ENCODE data around the gene CCDC7. TPM values are rescaled to one million over a fixed set of nuclear protein-coding genes. Genes with fewer than 3 reads are reported as not detected.
"Not testable (repeated sequence)": the region's sequence is repeated elsewhere in the genome, so short reads cannot be mapped to it uniquely, and the experiment has no call there.

CCDC7 gene
- total RNA-seq, 1 experiment from 2014 or later, result 6.3 TPM

GRCh38 chr10:32489158-32489557, 43.2 kb downstream of the CCDC7 start:
- H3K27ac Mint-ChIP-seq (ENCODE audit: low read depth, unreplicated experiment), result no peak overlapping the region
- intact Hi-C loops (cut with micrococcal nuclease), result no loop called here
- H3K4me1 Mint-ChIP-seq (ENCODE audit: insufficient read depth, unreplicated experiment), result no peaks in the 10 kb centered on the region
- peaks cover 7% of the 10 kb centered on the region for H3K9me3 Mint-ChIP-seq (ENCODE audit: unreplicated experiment)
- no TSS peak for BruUV-seq (replicated peaks)
- no peak for DNase-seq (ENCODE audit: unreplicated experiment)
- H3K27me3 Mint-ChIP-seq (ENCODE audit: insufficient read depth, unreplicated experiment), result no peaks in the 10 kb centered on the region
- ChIA-PET POLR2A (no interaction called here), CTCF (no interaction called here)
- H3K4me3 Mint-ChIP-seq (ENCODE audit: unreplicated experiment), result no peak overlapping the region
- peaks cover 13% of the 10 kb centered on the region for H3K36me3 Mint-ChIP-seq (ENCODE audit: insufficient read depth, unreplicated experiment)
- TF ChIP-seq CTCF (IDR thresholded peaks at IDR 0.05; ENCODE audit: unreplicated experiment), result no peak

- CTCF ChIA-PET, result no interaction called here
- POLR2A ChIA-PET, result no interaction called here
- no peaks in the 10 kb centered on the region for H3K4me1 Mint-ChIP-seq (ENCODE audit: insufficient read depth, unreplicated experiment)
- H3K27me3 Mint-ChIP-seq (ENCODE audit: insufficient read depth, unreplicated experiment), result no peaks in the 10 kb centered on the region
- H3K36me3 Mint-ChIP-seq (ENCODE audit: insufficient read depth, unreplicated experiment), result peaks cover 13% of the 10 kb centered on the region
- TF ChIP-seq CTCF (IDR thresholded peaks at IDR 0.05; ENCODE audit: unreplicated experiment), result no peak
- peaks cover 7% of the 10 kb centered on the region for H3K9me3 Mint-ChIP-seq (ENCODE audit: unreplicated experiment)
- BruUV-seq (replicated peaks), result no TSS peak
- DNase-seq (ENCODE audit: unreplicated experiment), result no peak
- H3K4me3 Mint-ChIP-seq (ENCODE audit: unreplicated experiment), result no peak overlapping the region
- intact Hi-C loops (cut with micrococcal nuclease), result no loop called here
- no peak overlapping the region for H3K27ac Mint-ChIP-seq (ENCODE audit: low read depth, unreplicated experiment)
These were observed 44.0 kb downstream of the CCDC7 start for GRCh38 chr10:32489901-32490300.

DNA sequence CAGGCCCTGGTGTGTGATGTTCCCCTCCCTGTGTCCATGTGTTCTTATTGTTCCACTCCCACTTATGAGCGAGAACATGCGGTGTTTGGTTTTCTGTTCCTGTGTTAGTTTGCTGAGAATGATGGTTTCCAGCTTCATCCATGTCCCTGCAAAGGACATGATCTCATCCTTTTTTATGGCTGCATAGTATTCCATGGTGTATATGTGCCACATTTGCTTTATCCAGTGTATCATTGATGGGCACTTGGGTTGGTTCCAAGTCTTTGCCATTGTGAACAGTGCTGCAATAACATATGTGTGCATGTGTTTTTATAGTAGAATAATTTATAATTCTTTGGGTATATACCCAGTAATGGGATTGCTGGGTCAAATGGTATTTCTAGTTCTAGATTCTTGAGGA, 48.6 kb downstream of the CCDC7 start:
- H3K4me1 Mint-ChIP-seq (ENCODE audit: insufficient read depth, unreplicated experiment); intact Hi-C loops (cut with micrococcal nuclease); H3K4me3 Mint-ChIP-seq (ENCODE audit: unreplicated experiment); H3K9me3 Mint-ChIP-seq (ENCODE audit: unreplicated experiment); H3K27me3 Mint-ChIP-seq (ENCODE audit: insufficient read depth, unreplicated experiment); H3K36me3 Mint-ChIP-seq (ENCODE audit: insufficient read depth, unreplicated experiment); CTCF ChIA-PET; BruUV-seq (replicated peaks); POLR2A ChIA-PET; H3K27ac Mint-ChIP-seq (ENCODE audit: low read depth, unreplicated experiment); DNase-seq (ENCODE audit: unreplicated experiment): not testable (repeated sequence)

- H3K4me3 Mint-ChIP-seq (ENCODE audit: unreplicated experiment); DNase-seq (ENCODE audit: unreplicated experiment); H3K9me3 Mint-ChIP-seq (ENCODE audit: unreplicated experiment); CTCF ChIA-PET; H3K27ac Mint-ChIP-seq (ENCODE audit: low read depth, unreplicated experiment); intact Hi-C loops (cut with micrococcal nuclease); H3K4me1 Mint-ChIP-seq (ENCODE audit: insufficient read depth, unreplicated experiment); H3K27me3 Mint-ChIP-seq (ENCODE audit: insufficient read depth, unreplicated experiment); H3K36me3 Mint-ChIP-seq (ENCODE audit: insufficient read depth, unreplicated experiment); BruUV-seq (replicated peaks); POLR2A ChIA-PET: not testable (repeated sequence)
These were observed 54.2 kb downstream of the CCDC7 start for GRCh38 chr10:32500136-32500535.

DNA sequence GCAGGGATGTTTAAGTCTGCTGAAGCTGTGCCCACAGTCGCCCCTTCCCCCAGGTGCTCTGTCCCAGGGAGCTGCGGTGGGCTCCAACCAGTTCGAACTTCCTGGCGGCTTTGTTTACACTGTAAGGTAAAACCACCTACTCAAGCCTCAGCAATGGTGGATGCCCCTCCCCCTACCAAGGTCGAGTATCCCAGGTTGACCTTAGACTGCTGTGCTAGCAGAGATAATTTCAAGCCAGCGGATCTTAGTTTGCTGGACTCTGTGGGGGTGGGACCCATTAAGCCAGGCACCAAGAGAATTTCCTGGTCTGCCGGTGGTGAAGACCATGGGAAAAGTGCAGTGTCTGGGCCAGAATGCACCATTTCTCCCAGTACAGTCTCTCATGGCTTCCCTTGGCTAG, 56.0 kb downstream of the CCDC7 start:
- Mint-ChIP-seq H3K36me3 (ENCODE audit: insufficient read depth, unreplicated experiment) (peaks cover 6% of the 10 kb centered on the region), H3K9me3 (ENCODE audit: unreplicated experiment) (peaks cover 7% of the 10 kb centered on the region), H3K27ac (ENCODE audit: low read depth, unreplicated experiment) (no peak overlapping the region), H3K27me3 (ENCODE audit: insufficient read depth, unreplicated experiment) (no peaks in the 10 kb centered on the region), H3K4me1 (ENCODE audit: insufficient read depth, unreplicated experiment) (no peaks in the 10 kb centered on the region), H3K4me3 (ENCODE audit: unreplicated experiment) (no peak overlapping the region)
- DNase-seq (ENCODE audit: unreplicated experiment), result no peak
- BruUV-seq (replicated peaks), result no TSS peak
- no peak for TF ChIP-seq CTCF (IDR thresholded peaks at IDR 0.05; ENCODE audit: unreplicated experiment)
- POLR2A ChIA-PET, result no interaction called here
- CTCF ChIA-PET, result no interaction called here
- intact Hi-C loops (cut with micrococcal nuclease), result no loop called here

DNA sequence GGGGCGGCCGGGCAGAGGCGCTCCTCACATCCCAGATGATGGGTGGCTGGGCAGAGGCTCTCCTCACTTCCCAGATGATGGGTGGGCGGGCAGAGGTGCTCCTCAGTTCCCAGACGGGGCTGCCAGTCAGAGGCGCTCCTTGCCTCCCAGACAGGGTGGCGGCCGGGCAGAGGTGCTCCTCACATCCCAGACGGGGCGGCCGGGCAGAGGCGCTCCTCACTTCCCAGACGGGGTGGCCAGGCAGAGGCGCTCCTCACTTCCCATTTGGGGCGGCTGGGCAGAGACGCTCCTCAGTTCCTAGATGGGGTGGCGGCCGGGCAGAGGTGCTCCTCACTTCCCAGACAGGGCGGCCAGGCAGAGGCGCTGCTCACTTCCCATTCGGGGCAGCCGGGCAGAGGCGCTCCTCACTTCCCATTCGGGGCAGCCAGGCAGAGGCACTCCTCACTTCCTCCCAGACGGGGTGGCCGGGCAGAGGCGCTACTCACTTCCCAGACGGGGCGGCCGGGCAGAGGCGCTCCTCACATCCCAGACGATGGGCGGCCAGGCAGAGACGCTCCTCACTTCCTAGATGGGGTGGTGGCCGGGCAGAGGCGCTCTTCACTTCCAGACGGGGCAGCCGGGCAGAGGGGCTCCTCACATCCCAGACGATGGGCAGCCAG, 60.0 kb downstream of the CCDC7 start:
- DNase-seq (ENCODE audit: unreplicated experiment); H3K4me1 Mint-ChIP-seq (ENCODE audit: insufficient read depth, unreplicated experiment); H3K27ac Mint-ChIP-seq (ENCODE audit: low read depth, unreplicated experiment); H3K27me3 Mint-ChIP-seq (ENCODE audit: insufficient read depth, unreplicated experiment); POLR2A ChIA-PET; intact Hi-C loops (cut with micrococcal nuclease); H3K4me3 Mint-ChIP-seq (ENCODE audit: unreplicated experiment); BruUV-seq (replicated peaks); H3K9me3 Mint-ChIP-seq (ENCODE audit: unreplicated experiment); CTCF ChIA-PET: not testable (repeated sequence)
- peaks cover 13% of the 10 kb centered on the region for H3K36me3 Mint-ChIP-seq (ENCODE audit: insufficient read depth, unreplicated experiment)

Measured in MCF 10A (cell line).